Neutrophil (primary cell): ENCODE results near the gene PRSS1.

Experiments used
- H3K27ac ChIP-seq: fragments of 200-600 bp; sonication (generic); 2 replicates; pipeline ENCODE4 v1.5.1; 2016; ENCODE audit warnings: mild to moderate bottlenecking, moderate library complexity
- H3K27me3 ChIP-seq: fragments of 200-600 bp; sonication (generic); 2 replicates; pipeline ENCODE4 v1.6.0; 2016; ENCODE audit warnings: mild to moderate bottlenecking
- H3K36me3 ChIP-seq: fragments of 200-600 bp; sonication (generic); 2 replicates; pipeline ENCODE4 v1.5.1; 2017
- H3K4me1 ChIP-seq, 2 experiments: fragments of 200-600 bp in 1 of 2; sonication (generic) in 1 of 2; 1 replicate in 1 of 2; 2 replicates in 1 of 2; pipeline versions ENCODE4 v1.5.1 to v1.6.1; 2013 to 2016; ENCODE audit warnings: low read depth in 1 of 2, low read length in 1 of 2, mild to moderate bottlenecking in 1 of 2, moderate library complexity in 1 of 2; ENCODE audit not compliant: control insufficient read depth in 1 of 2, insufficient read depth in 1 of 2
- H3K4me3 ChIP-seq, 2 experiments: fragments of 200-600 bp in 1 of 2; sonication (generic) in 1 of 2; 1 replicate in 1 of 2; 2 replicates in 1 of 2; pipeline ENCODE4 v1.5.1; 2013 to 2016; ENCODE audit warnings: low read depth in 1 of 2, low read length in 1 of 2, mild to moderate bottlenecking in 1 of 2, moderate library complexity in 1 of 2
- H3K9me3 ChIP-seq: fragments of 200-600 bp; sonication (generic); 2 replicates; pipeline ENCODE4 v1.5.1; 2016
- CTCF ChIP-seq: fragments of 200-600 bp; sonication (generic); IDR thresholded peaks from 2 replicates; pipeline ENCODE4 v1.5.1; 2016; ENCODE audit warnings: antibody characterized with exemption

PRSS1 gene

GRCh38 chr7:142799437-142799835 lies 50.2 kb downstream of the PRSS1 start:
- no peak for TF ChIP-seq CTCF
- peaks cover 65% of the 10 kb centered on the region for H3K27me3 ChIP-seq

GRCh38 chr7:142800088-142800487 lies 50.8 kb downstream of the PRSS1 start:
- H3K27me3 ChIP-seq = peaks cover 65% of the 10 kb centered on the region
- H3K27ac ChIP-seq = no peak overlapping the region
- H3K4me1 ChIP-seq = peaks cover 0 to 11% of the 10 kb centered on the region in 2 experiments
- no peak overlapping the region for H3K4me3 ChIP-seq
- H3K9me3 ChIP-seq = no peaks in the 10 kb centered on the region
- TF ChIP-seq CTCF = no peak
- H3K36me3 ChIP-seq = no peaks in the 10 kb centered on the region

More at GRCh38 chr7:142799437-142799835, 50.2 kb downstream of the PRSS1 start:
- H3K9me3 ChIP-seq = no peaks in the 10 kb centered on the region
- H3K36me3 ChIP-seq = no peaks in the 10 kb centered on the region
- H3K4me1 ChIP-seq = peaks cover 0 to 11% of the 10 kb centered on the region in 2 experiments
- H3K4me3 ChIP-seq = no peak overlapping the region
- H3K27ac ChIP-seq = no peak overlapping the region

DNA sequence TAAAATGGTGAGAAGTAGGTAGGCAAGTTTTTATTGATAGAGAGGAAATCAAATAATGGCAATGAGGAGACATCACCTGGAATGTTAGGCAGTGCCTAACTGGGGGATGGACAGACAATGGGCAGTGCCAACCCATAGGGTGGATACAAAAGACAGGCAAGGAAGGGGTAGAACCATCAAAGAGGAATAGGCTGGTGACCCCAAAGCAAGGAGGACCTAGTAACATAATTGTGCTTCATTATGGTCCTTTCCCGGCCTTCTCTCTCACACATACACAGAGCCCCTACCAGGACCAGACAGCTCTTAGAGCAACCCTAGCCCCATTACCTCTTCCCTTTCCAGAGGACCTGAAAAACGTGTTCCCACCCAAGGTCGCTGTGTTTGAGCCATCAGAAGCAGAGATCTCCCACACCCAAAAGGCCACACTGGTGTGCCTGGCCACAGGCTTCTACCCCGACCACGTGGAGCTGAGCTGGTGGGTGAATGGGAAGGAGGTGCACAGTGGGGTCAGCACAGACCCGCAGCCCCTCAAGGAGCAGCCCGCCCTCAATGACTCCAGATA lies 51.5 kb downstream of the PRSS1 start:
- H3K4me3 ChIP-seq = no peak overlapping the region
- H3K4me1 ChIP-seq = peaks cover 0 to 11% of the 10 kb centered on the region in 2 experiments
- peaks cover 62% of the 10 kb centered on the region for H3K27me3 ChIP-seq
- no peak overlapping the region for H3K27ac ChIP-seq
- no peaks in the 10 kb centered on the region for H3K36me3 ChIP-seq
- no peak for TF ChIP-seq CTCF
- no peaks in the 10 kb centered on the region for H3K9me3 ChIP-seq

GRCh38 chr7:142801601-142802295 lies 52.5 kb downstream of the PRSS1 start:
- Histone ChIP-seq H3K4me3 (no peak overlapping the region), H3K27ac (no peak overlapping the region), H3K9me3 (no peaks in the 10 kb centered on the region), H3K27me3 (peaks cover 62% of the 10 kb centered on the region), H3K4me1 (peaks cover 0 to 9% of the 10 kb centered on the region in 2 experiments), H3K36me3 (no peaks in the 10 kb centered on the region)
- TF ChIP-seq CTCF = no peak

- no peak overlapping the region for H3K4me3 ChIP-seq
- peaks cover 0 to 4% of the 10 kb centered on the region in 2 experiments for H3K4me1 ChIP-seq
- TF ChIP-seq CTCF = no peak
- H3K27me3 ChIP-seq = peaks cover 61% of the 10 kb centered on the region
- no peak overlapping the region for H3K27ac ChIP-seq
- no peaks in the 10 kb centered on the region for H3K36me3 ChIP-seq
- no peaks in the 10 kb centered on the region for H3K9me3 ChIP-seq
These were observed 53.0 kb downstream of the PRSS1 start for GRCh38 chr7:142802301-142802700.
